ENCODE results near the gene ROCK2.

The ROCK2 gene

GRCh38 chr2:11370377-11371091 lies 26.1 kb upstream of the ROCK2 start (continued):
- no peak for TF ChIP-seq ZNF398 (tag by site-specific recombination; IDR thresholded peaks at IDR 0.05)

GRCh38 chr2:11368059-11368572 lies 23.7 kb upstream of the ROCK2 start:
- Histone ChIP-seq H3K9me3 (ENCODE audit: control insufficient read depth, insufficient read depth, low read depth, low read length) (no peaks in the 10 kb centered on the region), H3K4me1 (ENCODE audit: control insufficient read depth, insufficient read depth, low read length) (no peaks in the 10 kb centered on the region), H3K36me3 (ENCODE audit: control insufficient read depth in 2 of 2, insufficient read depth in 1 of 2, low read length in 2 of 2) (no peaks in the 10 kb centered on the region), H3K4me3 (ENCODE audit: low read depth, low read length) (no peak overlapping the region), H3K27ac (ENCODE audit: extremely low read depth, low read depth, low read length) (no peak overlapping the region)
- TF ChIP-seq TCF7L2 (IDR thresholded peaks at IDR 0.05; ENCODE audit: borderline replicate concordance, low read depth, low read length) (no peak), ZNF488 (tag by site-specific recombination; IDR thresholded peaks at IDR 0.05) (no peak), ZNF18 (tag by site-specific recombination; IDR thresholded peaks at IDR 0.05) (no peak), ZNF280C (tag by site-specific recombination; IDR thresholded peaks at IDR 0.05) (no peak), ZBTB48 (tag by site-specific recombination; IDR thresholded peaks at IDR 0.05) (no peak), ZNF596 (tag by site-specific recombination; IDR thresholded peaks at IDR 0.05) (no peak), KLF16 (tag by site-specific recombination; IDR thresholded peaks at IDR 0.05) (no peak), ZSCAN23 (tag by site-specific recombination; IDR thresholded peaks at IDR 0.05) (no peak), ZNF10 (tag by site-specific recombination; IDR thresholded peaks at IDR 0.05) (no peak), ZNF354C (tag by site-specific recombination; IDR thresholded peaks at IDR 0.05; ENCODE audit: borderline replicate concordance, low read depth) (no peak), ZNF114 (tag by site-specific recombination; IDR thresholded peaks at IDR 0.05) (no peak), IKZF3 (tag by site-specific recombination; IDR thresholded peaks at IDR 0.05) (no peak), PBX3 (CRISPR knock-in tag; IDR thresholded peaks at IDR 0.05) (no peak), YY2 (tag by site-specific recombination; IDR thresholded peaks at IDR 0.05) (no peak), ZNF791 (tag by site-specific recombination; IDR thresholded peaks at IDR 0.05) (no peak), ZNF660 (tag by site-specific recombination; IDR thresholded peaks at IDR 0.05) (no peak)
- POLR2A ChIA-PET = interaction anchor here (1.2 kb wide), 1 partner anchor 23 kb away, joined by 3 read pairs; the partner anchor contains the start of gene ROCK2
- CTCF ChIA-PET = interaction anchor here (0.9 to 1.0 kb wide), 2 partner anchors 11 to 235 kb away, joined by 4 read pairs; a partner anchor contains a TSS

Measured in HEK293 (cell line).